HTR-8/SVneo (cell line): ENCODE results near the gene ALG14.

Experiments
- DNase-seq: peaks from one replicate; pipeline ENCODE4 v3.0.0; 2011; ENCODE audit warnings: low spot score, mixed read lengths; ENCODE audit not compliant: insufficient read length
- FAIRE-seq: peaks from 2 replicates; lab custom pipeline; 2011; peaks lifted over from hg19 to GRCh38; lab: Jason Lieb, UNC

The ALG14 gene

GRCh38 chr1:94989911-94990473 is 82.8 kb downstream of the ALG14 start:
- DNase-seq: no peak
- FAIRE-seq: no peak

GRCh38 chr1:94989398-94989797 is 83.4 kb downstream of the ALG14 start:
- no peak for FAIRE-seq
- DNase-seq: no peak

- DNase-seq (no peak), FAIRE-seq (no peak)
These were observed 84.4 kb downstream of the ALG14 start for GRCh38 chr1:94988356-94988755.

- DNase-seq (no peak), FAIRE-seq (no peak)
These were observed 86.0 kb downstream of the ALG14 start for GRCh38 chr1:94986783-94987182.

- DNase-seq (no peak), FAIRE-seq (no peak)
These were observed 89.5 kb downstream of the ALG14 start for GRCh38 chr1:94983171-94983739.

GRCh38 chr1:94982398-94982797 is 90.4 kb downstream of the ALG14 start:
- FAIRE-seq (no peak), DNase-seq (no peak)

- DNase-seq (no peak), FAIRE-seq (no peak)
These were observed 91.2 kb downstream of the ALG14 start for GRCh38 chr1:94981575-94981973.

- DNase-seq (no peak), FAIRE-seq (no peak)
These were observed 91.9 kb downstream of the ALG14 start for GRCh38 chr1:94980582-94981574.

- no peak for DNase-seq
- FAIRE-seq: no peak
These were observed 92.8 kb downstream of the ALG14 start for GRCh38 chr1:94979656-94980581.

- no peak for FAIRE-seq
- no peak for DNase-seq
These were observed 93.6 kb downstream of the ALG14 start for GRCh38 chr1:94979131-94979530.

GRCh38 chr1:94978401-94978800 is 94.3 kb downstream of the ALG14 start:
- FAIRE-seq: no peak

GRCh38 chr1:94976971-94977548 is 95.7 kb downstream of the ALG14 start:
- no peak for FAIRE-seq

More at GRCh38 chr1:94978401-94978800, 94.3 kb downstream of the ALG14 start:
- DNase-seq: no peak

GRCh38 chr1:94974824-94975223 is 97.9 kb downstream of the ALG14 start:
- FAIRE-seq: no peak
- DNase-seq: peak; percentile 31

More at GRCh38 chr1:94976971-94977548, 95.7 kb downstream of the ALG14 start:
- no peak for DNase-seq

GRCh38 chr1:94974241-94974640 is 98.5 kb downstream of the ALG14 start:
- DNase-seq: no peak
- FAIRE-seq: no peak

GRCh38 chr1:94973309-94973922 is 99.3 kb downstream of the ALG14 start:
- no peak for DNase-seq
- FAIRE-seq: no peak

GRCh38 chr1:94971491-94971924 is 101.2 kb downstream of the ALG14 start:
- peak; percentile 48 for DNase-seq
- no peak for FAIRE-seq

GRCh38 chr1:94970783-94971182 is 102.0 kb downstream of the ALG14 start:
- DNase-seq (peak; percentile 27), FAIRE-seq (no peak)

- no peak for DNase-seq
- FAIRE-seq: no peak
These were observed 103.6 kb downstream of the ALG14 start for GRCh38 chr1:94969137-94969536.

GRCh38 chr1:94966033-94966432 is 106.7 kb downstream of the ALG14 start:
- DNase-seq: no peak
- FAIRE-seq: no peak
